ENCODE results near the gene SND1. TPM values are rescaled to one million over a fixed set of nuclear protein-coding genes. Genes with fewer than 3 reads are reported as not detected.

The SND1 gene
- total RNA-seq, 2 donors from 2014 or later: 131 to 135 TPM

DNA sequence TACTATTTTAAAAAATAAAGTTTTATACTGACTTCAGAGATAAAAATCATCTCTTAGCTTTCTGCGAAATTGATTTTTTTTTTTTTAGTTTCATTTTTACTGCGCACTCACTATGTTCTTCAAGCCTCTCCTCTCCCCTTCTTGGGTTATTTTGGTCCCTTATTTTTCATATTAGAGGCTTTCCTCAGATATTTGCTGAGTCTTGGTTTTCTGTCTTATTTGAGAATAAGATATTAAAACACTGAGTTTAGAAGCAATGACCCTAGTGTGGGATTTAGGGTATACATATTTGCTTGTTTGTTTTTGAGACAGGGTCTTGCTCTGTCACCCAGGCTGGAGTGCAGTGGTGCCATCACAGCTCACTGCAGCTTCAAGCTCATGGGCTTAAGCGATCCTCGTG is 59.9 kb downstream of the SND1 start:
- DNase-seq (ENCODE audit: low spot score): no peak
- intact Hi-C loops (cut with DNase I): no loop called here

DNA sequence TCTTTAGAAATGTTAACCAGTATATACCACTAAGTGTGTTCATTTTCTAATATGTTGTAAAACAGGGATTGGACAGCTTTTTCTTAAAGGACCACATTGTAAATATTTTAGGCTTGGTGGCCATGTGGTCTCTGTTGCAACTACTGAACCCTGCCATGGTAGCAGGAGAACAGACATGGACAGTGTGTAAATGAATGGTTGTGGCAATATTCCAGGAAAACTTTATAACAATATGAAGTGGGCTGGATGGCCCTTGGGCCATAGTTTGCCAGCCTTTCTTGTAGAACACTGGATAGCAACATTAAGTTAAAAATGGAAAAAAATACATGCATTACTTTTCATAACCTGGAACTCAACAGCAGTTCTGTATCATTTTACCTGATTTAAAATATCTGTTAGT is 61.0 kb downstream of the SND1 start:
- DNase-seq (ENCODE audit: low spot score): no peak
- intact Hi-C loops (cut with DNase I): no loop called here

DNA sequence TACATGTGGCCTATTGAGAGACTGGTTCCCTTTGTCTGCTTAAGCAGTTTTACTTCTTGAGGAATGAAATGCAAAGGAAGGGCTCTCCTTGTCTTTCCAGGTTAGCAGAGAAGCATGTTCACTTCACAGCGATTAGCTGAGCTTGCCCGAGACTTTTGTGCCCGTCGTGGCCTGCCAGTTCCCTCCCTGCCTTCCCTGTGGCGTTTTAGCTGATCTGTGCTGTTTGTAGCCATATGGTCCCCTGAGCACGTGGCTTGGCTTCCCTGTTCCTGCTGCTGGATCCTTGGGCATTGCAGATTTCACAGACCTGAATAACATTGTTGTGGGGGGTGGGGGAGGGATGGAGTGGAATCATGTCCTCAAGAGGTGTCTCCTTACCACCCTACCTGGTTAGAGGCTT is 61.8 kb downstream of the SND1 start:
- intact Hi-C loops (cut with DNase I): no loop called here
- no peak for DNase-seq (ENCODE audit: low spot score)

DNA sequence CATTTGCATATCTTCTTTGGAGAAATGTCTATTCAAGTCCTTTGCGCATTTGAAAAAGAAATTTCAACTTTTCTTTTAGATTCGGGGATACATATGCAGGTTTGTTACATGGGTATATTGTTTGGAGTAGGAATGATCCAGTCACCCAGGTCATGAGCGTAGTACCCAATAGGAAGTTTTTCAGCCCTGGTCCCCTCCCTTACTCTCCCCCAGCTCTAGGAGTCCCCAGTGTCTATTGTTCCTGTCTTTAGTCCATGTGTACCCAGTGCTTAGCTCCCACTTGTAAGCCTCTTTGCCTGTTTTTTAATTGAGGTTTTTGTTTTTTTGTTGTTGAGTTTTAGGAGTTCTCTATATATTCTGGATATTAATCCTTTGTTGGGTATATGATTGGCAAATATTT is 63.3 kb downstream of the SND1 start:
- intact Hi-C loops (cut with DNase I): loop anchor here (5.0 kb wide), 2 partner anchors 167 to 487 kb away; no protein-coding TSS in a partner anchor
- no peak for DNase-seq (ENCODE audit: low spot score)

DNA sequence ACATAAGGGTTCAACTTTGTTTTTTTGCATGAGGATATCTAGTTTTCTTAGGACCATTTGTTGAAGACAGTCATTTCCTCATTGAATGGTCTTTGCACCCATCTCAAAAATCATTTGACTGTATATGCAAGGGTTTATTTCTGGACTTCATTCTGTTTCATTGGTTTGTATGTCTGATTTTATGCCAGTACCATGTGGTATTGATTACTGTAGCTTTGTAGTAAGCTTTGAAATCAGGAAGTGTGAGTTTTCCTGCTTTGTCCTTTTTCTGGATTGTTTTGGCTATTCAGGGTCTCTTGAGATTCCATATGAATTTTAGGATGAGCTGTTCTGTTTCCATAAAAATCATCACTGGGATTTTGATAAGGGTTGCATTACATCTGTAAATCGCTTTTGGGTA is 63.9 kb downstream of the SND1 start:
- intact Hi-C loops (cut with DNase I): loop anchor here (5.0 kb wide), 2 partner anchors 166 to 486 kb away; no protein-coding TSS in a partner anchor

DNA sequence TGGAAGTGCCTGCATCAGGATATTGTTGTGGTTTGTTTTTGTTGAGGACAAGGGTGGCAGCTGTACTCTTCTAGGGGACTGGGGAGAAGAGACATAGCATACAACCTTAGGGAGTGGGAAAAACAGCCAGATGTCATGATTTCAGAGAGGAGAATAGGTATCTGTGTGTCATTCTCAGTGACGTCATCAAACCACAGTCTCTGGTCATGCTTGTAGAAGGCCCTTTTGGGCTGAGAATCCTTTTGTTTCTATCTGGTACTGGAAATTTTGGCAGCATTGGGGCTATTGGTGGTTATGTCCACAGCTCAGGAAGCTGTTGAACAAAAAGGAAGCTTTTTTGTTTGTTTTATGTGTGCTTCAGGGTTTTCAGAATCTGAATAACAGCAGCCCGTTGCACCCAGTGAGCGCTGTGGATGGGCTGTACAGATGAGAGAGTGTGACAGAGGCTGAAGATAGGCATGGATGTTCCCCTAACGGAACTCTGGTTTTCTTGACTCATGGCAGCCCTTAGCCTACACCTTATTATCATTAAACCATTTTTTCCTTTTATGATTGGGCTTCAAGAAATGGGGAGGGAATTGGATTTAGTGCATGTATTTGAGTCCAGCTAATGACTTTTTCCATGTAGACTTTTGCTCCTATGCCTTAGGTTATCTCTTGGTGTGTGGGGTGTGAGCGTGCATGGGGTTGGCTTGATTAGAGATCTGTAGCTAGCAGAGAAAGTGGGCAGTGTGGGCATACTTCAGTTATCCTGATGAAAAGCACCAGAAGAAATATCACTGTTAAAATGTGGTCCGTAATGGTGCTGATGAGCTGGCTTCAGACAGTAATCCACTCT is 65.7 kb downstream of the SND1 start:
- intact Hi-C loops (cut with DNase I): loop anchor here (5.0 kb wide), 2 partner anchors 165 to 485 kb away; no protein-coding TSS in a partner anchor
- no peak for DNase-seq (ENCODE audit: low spot score)

More for the DNA sequence above, 63.9 kb downstream of the SND1 start:
- no peak for DNase-seq (ENCODE audit: low spot score)

DNA sequence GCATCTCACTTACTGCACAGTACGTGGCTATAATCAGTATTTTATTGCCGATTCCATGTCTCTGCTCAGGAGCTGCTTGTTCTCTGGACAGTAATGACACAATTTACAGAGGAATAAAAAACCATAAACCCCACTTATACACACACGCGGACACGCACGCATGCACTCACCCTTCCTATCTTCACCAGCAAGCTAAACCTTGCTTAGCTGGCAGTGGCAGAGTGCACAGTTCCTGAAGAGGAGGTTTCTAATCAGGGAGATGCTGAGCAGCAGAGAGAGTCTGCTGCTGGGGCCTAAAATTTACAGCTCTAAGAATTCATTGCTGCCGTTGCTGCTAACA is 66.3 kb downstream of the SND1 start:
- no peak for DNase-seq (ENCODE audit: low spot score)
- intact Hi-C loops (cut with DNase I): loop anchor here (5.0 kb wide), 2 partner anchors 164 to 484 kb away; no protein-coding TSS in a partner anchor

DNA sequence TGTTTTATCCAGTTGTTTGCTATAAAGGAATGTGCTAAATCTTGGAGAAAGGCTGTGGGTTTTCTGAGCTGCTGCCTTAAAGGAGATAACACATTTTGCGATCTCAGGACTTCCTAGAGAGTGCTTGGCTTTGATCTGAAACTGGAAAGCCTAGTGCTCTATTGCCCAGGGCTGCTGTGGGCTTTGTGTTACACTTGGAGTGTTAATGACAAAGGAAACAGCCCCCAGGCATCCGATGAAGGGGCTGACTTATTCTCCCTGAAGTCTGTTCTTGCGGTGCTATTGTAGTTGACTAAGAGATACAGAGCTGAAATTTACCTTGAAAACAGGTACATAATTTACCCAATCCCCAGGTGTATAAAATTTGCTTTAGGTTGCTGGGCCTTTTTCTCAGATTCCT is 74.5 kb downstream of the SND1 start:
- intact Hi-C loops (cut with DNase I): no loop called here

DNA sequence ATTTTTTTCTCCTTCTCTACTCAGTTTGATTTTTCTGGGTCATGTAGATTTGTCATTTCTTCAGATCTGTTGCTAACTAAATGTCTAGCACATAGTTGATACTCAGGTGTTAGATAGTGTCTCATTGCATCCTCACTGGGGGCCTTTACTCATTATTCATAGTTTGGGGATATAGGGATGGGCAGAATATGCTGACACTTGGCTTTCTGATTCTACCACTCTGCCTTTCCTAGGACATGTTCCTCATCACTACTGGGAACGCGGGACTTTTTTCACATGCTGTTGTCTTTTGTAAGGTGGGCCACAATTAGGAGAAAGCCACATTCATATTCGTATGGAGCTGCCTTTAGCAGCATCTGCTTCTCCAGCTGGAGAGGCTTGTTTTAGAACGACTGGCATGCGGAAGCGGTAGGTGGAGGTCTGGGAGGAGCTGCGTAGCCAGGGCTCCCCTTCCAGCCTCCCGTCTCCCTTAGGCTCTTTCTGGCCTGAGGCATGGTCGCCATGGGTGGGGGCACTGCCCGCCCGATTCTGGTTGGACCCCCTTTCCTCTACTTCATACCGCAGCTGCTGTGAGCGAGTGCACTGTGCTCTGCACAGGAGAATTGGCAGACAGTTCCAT is 78.8 kb downstream of the SND1 start:
- DNase-seq (ENCODE audit: low spot score): no peak
- intact Hi-C loops (cut with DNase I): no loop called here

More for the DNA sequence above, 74.5 kb downstream of the SND1 start:
- no peak for DNase-seq (ENCODE audit: low spot score)

DNA sequence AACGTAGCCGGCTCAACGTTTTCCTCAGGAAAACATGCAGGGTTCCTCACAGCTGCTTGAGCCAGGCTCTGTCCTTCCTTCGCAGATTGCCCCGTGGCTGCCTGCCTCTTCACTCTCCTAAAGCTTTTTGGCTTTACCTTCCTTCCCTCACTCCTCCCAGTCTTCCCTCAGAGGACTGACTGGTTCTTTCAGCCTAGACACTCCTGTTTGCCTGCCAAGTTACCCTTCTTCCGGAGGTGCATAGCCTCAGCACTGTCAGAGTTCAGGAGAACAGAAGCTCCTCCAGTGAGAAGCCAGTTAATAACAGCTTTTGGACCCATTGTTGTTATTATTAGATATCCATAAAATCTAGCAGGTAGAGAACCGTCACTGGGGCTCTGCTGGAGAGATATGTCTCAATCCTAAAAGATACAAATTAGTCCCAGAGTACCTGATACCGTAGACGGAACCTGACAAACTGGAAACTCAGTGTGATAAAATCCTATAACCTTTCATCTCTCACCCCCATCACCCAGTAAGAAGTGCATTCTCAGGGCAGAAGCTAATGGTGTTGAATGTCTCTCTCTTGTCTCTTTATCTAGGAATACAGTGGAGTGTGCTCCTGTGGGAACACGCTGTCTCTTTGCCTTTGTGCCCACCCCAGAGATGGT is 79.6 kb downstream of the SND1 start:
- DNase-seq (ENCODE audit: low spot score): no peak
- intact Hi-C loops (cut with DNase I): no loop called here

DNA sequence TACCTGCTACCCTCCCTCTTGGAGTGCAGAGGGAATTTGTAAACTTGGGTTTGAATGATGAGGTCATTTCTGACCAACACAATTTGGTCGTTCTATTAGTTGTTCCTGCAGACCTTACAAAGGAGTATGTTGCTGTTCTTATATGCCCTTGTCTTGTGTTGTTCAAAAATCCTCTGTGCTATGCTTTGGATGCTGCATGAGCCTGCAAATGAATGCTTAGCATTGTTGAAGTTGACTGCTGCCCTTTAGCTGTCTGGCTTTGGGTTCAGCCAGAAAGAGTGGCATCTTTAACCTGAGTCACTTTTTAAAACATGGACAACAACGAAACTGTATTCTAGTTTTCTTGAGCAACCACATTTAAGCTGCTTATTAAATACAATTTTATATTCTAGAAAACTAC is 80.3 kb downstream of the SND1 start:
- intact Hi-C loops (cut with DNase I): no loop called here
- no peak for DNase-seq (ENCODE audit: low spot score)

DNA sequence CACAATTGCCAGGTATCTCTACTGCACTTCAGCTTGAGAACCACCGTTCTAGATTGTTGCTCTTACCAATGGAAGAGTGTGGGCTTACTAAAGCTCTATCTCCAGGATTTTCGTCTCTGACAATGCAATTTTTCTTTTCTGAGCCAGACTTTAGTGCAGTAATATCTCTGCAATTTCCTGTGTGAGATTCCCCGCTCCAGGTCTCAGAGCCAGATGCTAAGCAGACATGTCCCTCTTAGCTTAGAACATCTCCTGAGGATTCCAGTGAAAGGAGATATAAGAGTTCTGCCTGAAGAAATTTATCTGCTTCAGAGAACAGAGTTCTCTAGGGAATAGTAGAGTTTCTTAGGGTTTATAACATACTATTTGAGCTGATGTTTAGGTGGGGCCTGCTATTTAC is 82.0 kb downstream of the SND1 start:
- intact Hi-C loops (cut with DNase I): no loop called here
- no peak for DNase-seq (ENCODE audit: low spot score)

DNA sequence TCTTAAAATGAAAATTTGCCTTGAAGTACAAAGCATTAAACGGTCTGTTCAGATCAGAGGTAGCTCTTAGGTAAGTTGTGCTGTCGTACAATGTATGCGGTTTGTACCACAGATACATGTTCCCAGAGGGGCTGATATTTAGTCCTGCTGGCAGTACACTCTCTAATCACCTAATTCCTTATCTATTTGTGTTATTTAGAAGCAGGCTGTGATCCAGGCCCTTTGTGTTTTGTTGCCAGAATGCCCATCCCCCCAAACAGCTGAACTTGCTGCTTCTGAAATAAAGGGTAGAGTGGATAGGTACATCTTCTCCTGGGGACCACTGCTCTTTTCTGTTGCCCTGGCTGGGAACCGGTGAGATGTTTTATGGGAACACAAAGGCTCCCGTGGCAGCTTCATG is 84.5 kb downstream of the SND1 start:
- intact Hi-C loops (cut with DNase I): no loop called here
- DNase-seq (ENCODE audit: low spot score): no peak

DNA sequence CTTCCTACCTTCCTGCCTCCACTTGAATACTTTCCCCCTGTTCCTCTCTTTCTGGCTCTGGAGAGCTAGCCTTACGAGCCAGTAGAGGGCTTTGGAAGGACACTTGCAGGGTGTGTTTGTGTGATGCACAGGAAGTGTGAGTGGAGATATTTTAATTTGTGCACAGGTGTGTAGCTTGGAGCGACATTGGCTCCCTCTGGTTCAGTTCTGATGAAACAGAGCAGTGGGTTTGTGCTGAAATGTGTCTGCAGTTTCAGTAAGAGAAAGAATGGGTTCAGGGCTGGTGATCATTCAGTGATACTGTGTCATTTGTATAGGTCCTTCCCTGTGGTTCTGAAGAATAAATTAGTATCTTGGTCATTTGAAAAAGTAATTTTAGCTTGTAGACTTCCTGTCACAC is 86.9 kb downstream of the SND1 start:
- intact Hi-C loops (cut with DNase I): no loop called here
- DNase-seq (ENCODE audit: low spot score): no peak

DNA sequence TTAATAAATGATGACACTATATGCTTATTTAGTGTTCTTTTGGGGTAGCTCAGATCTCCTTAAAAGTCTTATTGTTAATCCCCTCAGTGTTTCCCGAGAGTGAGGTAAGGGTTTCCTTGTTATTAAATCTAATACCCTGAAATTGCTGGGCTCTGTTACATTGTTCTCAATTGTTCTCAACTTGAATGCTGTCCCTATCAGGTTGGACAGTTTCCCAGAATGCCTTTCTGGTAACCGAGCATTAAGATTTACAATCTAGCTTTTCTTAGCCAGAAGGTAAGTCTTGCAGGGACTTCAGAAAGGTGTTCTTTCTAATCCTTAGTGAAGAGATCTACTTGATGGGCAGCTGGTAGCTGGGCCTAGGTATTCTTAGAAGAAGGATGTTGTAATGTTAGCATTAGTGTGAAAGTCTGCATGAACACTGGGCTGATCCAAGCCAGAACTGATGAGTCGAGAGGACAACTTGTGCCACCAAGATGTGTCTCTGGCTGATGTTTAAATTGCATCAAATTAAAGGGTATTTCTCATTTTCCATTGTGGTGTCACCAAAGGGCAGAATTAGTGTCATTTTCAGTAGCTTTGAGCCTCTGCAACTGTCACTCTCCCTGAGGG is 89.9 kb downstream of the SND1 start:
- intact Hi-C loops (cut with DNase I): no loop called here

DNA sequence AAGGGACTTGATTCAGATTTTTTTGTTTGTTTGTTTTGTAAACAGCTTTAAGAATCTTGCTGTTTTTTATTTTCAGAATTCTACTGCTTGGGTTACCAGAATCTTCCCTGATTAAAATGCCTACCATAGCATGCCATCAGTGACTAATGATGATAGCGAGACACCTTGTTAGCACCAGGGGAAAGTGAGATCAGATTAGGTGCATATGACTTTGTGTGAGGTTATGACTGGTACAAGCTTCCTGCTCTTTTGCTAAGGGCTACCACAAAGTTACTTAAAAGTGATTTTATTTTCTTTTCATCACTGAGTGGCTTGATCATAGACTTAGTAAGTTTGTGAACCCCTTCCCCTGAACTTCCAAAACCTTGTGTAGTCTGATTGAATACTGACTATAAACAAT is 93.5 kb downstream of the SND1 start:
- no peak for DNase-seq (ENCODE audit: low spot score)
- intact Hi-C loops (cut with DNase I): no loop called here

More for the DNA sequence above, 89.9 kb downstream of the SND1 start:
- DNase-seq (ENCODE audit: low spot score): no peak

DNA sequence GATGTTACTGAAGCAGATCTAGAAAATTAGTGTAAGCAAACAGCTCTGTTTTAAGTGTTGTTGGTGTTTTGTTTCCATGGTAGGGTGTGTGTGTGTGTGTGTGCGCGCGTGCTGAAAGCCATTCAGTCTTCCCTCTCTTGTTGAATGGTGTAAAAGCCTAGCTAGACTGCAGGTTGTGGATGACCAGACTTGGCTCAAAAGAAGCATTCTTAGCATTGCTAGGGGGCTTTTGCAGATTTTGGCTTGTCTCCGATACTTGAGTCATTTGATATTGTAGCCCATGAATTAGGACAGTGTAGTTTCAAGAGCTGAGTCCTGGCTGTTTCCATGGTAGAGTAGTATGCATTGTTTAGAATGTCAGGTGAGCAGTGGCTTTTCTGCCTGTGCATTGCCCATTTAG is 99.1 kb downstream of the SND1 start:
- no peak for DNase-seq (ENCODE audit: low spot score)
- intact Hi-C loops (cut with DNase I): no loop called here

DNA sequence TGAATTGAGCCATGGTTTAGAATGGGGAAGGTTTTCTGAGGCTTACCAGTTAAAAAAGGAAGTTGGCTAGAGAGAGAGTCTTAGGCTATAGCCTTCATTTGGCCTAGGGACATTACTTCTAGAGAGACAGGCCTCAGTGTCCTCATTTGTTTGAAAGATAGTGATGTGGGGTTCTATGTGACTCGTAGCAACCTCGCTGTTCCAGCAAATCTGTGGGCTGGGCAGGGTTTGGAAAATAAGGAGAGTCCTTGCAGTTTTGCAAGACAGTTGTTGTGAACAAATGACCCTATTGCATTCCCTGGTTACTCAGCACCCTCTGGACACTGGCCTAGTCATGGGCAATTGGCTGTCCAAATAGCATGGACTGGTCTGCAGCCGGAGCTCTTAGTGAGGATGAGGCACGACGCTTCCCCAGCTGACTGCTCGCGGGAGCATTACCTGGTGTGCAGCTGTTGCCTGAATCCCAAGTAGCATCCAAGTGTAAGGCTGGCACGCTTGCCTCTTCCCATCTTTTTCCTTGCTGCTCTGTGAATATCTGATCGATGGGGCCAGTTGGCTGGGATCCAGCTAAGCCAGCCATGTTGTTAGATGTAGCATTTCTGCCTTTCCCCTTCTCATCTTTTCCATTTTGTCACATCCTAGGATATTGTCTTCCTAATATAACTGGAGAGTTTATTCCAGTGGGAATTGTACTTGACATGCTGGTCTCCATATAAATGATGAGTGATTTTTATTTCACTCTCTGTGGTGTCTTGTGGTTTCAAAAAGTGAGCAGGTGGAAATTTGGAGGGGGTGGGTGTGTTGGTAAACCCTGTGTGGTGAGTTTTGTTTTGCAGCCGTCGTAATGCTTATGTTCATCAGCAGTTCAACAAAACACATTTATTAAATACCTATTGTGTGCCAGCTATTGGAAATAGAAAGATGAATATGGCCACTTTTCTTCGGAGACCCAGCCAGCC is 99.8 kb downstream of the SND1 start:
- intact Hi-C loops (cut with DNase I): no loop called here
- peak; percentile 70 for DNase-seq (ENCODE audit: low spot score)

DNA sequence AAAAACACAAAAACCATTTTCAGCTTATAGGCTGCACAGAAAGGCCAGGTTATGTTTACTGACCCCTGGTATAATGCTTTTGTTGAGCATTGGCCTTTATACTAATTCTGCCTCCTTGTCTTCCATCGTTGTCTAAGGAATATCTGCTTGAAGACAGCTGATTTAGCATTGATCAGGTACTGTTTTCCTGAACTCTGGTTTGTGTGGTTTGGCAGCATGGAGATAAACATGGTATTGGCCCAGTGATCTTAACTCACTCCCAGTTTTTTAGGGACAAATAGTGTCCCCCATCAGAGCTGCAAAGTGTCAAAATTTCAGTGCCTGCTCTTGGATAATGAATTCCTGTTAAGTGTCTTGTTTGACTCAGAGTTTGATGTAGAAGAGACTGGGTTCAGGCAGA is 100.8 kb downstream of the SND1 start:
- intact Hi-C loops (cut with DNase I): no loop called here
- no peak for DNase-seq (ENCODE audit: low spot score)

Data from posterior vena cava (tissue), 2 donors.